Hematopoietic multipotent progenitor cell treated with erythropoietin and hydrocortisone succinate and interleukin-3 and kit ligand, for 8 days (in vitro differentiated cells): ENCODE results near the gene RNF157.
A peak's percentile ranks its signal among the peaks of the same experiment; 100 is the strongest.

Source experiments
- DNase-seq: peaks from one replicate; pipeline ENCODE4 v3.0.0-alpha.2; 2015

Gene RNF157

DNA sequence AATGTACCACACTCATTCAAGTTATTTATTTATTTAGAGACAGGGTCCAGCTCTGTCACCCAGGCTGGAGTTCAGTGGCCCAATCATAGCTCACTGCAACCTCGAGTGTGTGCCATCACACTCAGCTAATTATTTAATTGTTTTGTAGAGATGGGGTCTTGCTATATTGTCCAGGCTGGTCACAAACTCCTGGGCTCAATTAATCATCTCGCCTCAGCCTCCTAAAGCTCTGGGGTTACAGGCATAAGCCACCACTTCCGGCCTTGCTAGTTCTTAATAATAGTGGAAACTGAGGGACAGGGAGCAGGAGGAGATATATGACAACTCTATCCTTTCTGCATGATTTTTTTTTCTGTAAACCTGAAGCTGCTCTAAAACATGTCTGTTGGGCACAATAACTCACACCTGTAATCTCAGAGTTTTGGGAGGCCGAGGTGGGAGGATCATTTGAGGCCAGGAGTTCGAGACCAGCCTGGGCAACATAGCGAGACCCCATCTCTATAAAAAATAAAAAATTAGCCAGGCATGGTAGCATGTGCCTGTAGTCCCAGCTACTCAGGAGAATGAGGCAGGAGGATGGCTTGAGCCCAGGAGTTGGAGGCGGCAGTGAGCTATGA is 125.0 kb downstream of the RNF157 start:
- no peak for DNase-seq

- no peak for DNase-seq
Observed at GRCh38 chr17:76111956-76112355, 128.3 kb downstream of the RNF157 start.

DNA sequence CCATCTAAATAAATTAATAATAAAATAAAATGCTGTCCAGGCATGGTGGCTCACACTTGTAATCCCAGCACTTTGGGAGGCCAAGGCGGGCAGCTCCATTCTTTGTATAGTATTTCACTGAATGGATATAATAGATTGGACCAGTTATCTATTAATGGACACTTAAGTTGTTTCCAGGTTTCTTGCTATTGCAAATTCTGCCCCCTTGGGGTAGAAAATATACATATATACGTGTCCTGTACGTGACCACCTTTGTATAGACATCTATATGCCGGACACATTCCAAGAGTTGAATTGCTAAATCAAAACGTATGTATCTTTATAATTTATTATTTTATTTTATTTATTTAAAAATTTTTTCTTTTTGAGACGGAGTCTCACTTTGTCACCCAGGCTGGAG is 132.8 kb downstream of the RNF157 start:
- DNase-seq, result peak; percentile 66

DNA sequence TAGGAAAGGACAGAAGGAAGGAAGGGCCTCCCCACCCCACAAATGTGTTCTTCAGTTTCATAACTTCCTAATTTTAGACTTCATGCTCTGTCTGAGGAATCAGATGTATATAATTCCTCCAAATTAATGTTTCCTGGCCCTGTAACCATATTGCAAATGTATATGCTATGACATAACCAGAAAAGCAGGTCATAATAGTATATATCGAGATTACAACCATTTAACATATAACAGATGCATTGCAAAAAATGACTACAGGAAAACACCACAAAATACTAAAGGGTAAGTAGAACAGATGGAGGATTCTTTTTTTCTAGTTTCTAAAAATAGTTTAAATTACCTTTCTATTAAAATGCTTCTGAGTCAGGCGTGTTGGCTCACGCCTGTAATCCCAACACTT is 133.6 kb downstream of the RNF157 start:
- DNase-seq, result no peak

- DNase-seq, result no peak
Observed at GRCh38 chr17:76104896-76105231, 135.4 kb downstream of the RNF157 start.

DNA sequence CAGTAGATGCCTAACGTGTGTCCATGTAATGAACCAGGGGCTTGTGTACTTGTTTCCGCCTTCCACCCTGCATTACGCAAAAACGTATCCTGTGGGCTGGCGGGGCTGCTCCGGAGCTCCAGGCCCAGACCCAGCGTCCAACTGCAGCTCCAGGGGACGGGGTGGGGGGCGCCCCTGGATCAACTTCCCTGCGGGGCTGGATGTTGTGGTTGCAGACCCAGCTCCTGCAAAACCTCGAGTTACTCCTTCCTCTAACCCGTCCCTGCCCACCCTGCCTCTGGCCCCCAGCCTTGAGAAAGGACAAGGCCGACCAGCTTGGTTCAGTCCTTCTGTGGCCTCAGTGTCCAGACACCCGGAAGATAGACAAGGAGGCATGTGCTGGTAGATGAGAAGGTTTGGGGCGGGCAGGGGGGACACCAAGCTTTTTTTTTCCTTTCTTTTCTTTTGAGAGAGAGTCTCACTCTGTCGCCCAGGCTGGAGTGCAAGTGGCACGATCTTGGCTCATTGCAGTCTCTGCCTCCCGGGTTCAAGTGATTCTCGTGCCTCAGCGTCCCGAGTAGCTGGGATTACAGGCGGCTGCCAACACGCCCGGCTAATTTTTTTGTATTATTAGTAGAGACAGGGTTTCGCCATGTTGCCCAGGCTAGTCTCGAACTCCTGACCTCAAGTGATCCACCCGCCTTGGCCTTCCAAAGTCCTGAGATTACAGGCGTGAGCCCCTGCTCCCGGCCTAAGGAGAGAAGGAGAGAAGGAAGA is 136.0 kb downstream of the RNF157 start:
- DNase-seq, result no peak

DNA sequence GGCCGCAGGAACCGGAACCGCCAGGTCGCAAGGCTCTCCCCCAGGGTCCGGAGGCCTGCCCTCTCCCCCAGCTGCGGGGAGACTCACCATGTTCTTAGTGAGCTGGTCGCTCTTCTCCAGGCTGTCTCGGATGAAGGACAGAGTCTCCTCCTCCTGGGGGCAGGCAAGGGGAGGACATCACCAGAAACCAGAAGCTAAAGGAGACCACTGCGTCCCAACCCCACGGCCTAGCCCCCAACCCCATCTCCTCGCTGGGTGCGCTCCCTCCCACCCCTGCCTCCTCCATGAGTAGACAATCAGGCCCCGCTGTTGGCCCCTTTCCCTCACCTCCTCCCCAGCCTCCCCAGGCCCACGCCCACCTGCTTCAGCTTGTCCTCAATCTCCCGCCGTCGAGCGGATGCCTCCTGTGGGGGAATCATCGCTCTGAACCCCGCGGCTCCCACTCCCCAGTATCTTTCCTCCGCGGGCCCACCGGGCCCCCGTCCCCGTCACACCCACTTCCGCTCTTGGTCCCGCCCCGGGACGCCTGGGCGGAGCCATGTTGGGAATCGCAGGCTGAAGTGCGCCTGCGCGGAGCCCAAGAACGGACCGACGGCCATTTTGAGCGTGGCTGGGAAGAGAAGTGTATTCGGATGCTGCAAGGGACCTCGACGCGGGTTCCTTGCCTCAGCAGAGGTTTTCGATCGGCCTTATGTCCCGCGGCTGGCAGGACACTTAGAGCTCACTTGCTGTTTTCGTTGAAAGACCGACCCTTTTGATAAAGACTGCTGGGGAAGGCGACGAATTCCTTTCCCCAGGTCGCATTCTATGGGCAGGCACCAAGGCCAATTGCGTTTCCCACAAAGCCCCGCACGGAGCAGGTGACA is 136.8 kb downstream of the RNF157 start, which contains the start of gene EXOC7:
TSS of gene EXOC7 (minus strand) at position 514 of the 866 bp plus-strand sequence. CDS start at position 419, 95 bp downstream.
- peak; percentile 96 for DNase-seq

DNA sequence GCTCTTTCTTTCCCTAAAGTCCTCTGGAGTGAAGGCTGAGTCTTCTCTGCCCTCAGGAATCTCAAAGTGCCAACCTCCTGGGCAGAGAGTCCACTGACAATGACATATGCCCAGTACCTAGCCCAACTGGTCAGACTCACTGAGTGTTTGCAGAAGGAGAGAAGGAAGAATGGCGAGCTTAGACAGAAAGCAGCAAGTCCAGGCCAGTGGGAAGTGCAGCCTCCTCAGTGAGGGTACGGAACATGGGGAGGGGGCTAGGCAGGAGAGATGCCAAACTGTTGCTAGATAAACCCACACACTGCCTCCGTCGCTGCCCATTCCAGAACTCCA is 137.4 kb downstream of the RNF157 start:
- no peak for DNase-seq

GRCh38 chr17:76097716-76098295 is 142.5 kb downstream of the RNF157 start:
- DNase-seq, result no peak

- no peak for DNase-seq
Observed at GRCh38 chr17:76095943-76096342, 144.3 kb downstream of the RNF157 start.

GRCh38 chr17:76094046-76094445 is 146.2 kb downstream of the RNF157 start:
- no peak for DNase-seq

DNA sequence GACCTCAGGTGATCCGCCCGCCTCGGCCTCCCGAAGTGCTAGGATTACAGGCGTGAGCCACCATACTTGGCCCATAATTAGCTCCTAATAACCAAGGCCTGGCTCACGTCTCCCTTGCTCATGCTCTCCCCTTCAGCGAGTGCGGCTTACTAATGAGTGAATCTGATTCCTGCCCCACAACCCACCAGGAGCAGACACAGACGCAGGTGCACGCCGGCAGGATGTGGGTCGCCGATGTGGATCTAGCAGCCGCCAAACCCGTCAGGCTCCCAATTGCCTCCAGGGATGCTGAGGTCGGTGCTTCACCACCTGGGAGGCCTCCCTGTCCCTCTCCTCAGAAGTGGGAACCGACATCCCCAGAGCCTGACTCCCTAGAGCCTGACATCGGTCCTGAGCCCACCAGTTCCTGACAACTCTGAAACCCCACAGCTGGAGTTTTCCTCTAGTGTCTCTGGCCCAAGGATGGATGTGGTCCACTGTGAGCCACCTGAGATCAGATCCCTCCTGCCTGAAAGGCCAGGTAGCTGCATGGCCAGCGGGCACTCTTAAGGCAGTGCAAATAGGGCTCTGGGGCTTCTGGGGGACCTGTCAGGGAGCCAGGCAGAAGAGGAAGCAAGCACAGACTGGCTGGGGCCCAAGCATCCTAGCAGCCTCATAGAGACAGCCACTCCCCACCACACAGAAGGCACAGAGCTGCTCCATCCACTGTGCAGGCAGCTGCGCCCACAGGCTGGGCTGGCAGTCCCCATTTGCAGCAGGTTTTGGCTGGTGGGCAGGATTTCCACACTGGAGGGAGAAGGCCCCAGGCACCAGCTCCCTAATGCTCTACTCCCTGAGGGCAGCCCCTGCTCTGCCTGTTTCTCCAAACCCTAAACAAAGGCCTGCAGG is 147.5 kb downstream of the RNF157 start:
- no peak for DNase-seq
